ENCODE measurements around the gene OTUD6A.

- no peak for TF ChIP-seq CTCF (IDR thresholded peaks at IDR 0.05)
- no peak for TF ChIP-seq POLR2A (IDR thresholded peaks at IDR 0.05)
These were observed 43.0 kb downstream of the OTUD6A start for GRCh38 chrX:70105229-70105628.

Measured in uterus (tissue), 2 donors.